Measurements from ENCODE around the gene TMEM51.

TMEM51 gene

GRCh38 chr1:15167386-15167785 lies 13.8 kb downstream of the TMEM51 start:
- DNase-seq (ENCODE audit: low spot score) = no peak
- no peak for TF ChIP-seq CTCF (IDR thresholded peaks at IDR 0.05; ENCODE audit: extremely low read depth, insufficient read depth, missing control alignments)
- in situ Hi-C loops (cut with MboI; ENCODE audit: low pct_unique_long_range_greater_than_20kb, low sequenced_read_pairs, unreplicated experiment) = no loop called here

GRCh38 chr1:15168479-15168878 lies 14.9 kb downstream of the TMEM51 start:
- DNase-seq (ENCODE audit: low spot score) = no peak

GRCh38 chr1:15170071-15170470 lies 16.5 kb downstream of the TMEM51 start:
- DNase-seq (ENCODE audit: low spot score) = no peak
- in situ Hi-C loops (cut with MboI; ENCODE audit: low pct_unique_long_range_greater_than_20kb, low sequenced_read_pairs, unreplicated experiment) = no loop called here
- no peak for TF ChIP-seq CTCF (IDR thresholded peaks at IDR 0.05; ENCODE audit: extremely low read depth, insufficient read depth, missing control alignments)

More at GRCh38 chr1:15168479-15168878, 14.9 kb downstream of the TMEM51 start:
- no peak for TF ChIP-seq CTCF (IDR thresholded peaks at IDR 0.05; ENCODE audit: extremely low read depth, insufficient read depth, missing control alignments)
- in situ Hi-C loops (cut with MboI; ENCODE audit: low pct_unique_long_range_greater_than_20kb, low sequenced_read_pairs, unreplicated experiment) = no loop called here

GRCh38 chr1:15171271-15171908 lies 17.8 kb downstream of the TMEM51 start:
- no peak for TF ChIP-seq CTCF (IDR thresholded peaks at IDR 0.05; ENCODE audit: extremely low read depth, insufficient read depth, missing control alignments)
- in situ Hi-C loops (cut with MboI; ENCODE audit: low pct_unique_long_range_greater_than_20kb, low sequenced_read_pairs, unreplicated experiment) = no loop called here
- no peak for DNase-seq (ENCODE audit: low spot score)

- no peak for DNase-seq (ENCODE audit: low spot score)
- in situ Hi-C loops (cut with MboI; ENCODE audit: low pct_unique_long_range_greater_than_20kb, low sequenced_read_pairs, unreplicated experiment) = no loop called here
- TF ChIP-seq CTCF (IDR thresholded peaks at IDR 0.05; ENCODE audit: extremely low read depth, insufficient read depth, missing control alignments) = no peak
Observed at GRCh38 chr1:15172405-15173259, 19.1 kb downstream of the TMEM51 start.

- DNase-seq (ENCODE audit: low spot score) = no peak
- in situ Hi-C loops (cut with MboI; ENCODE audit: low pct_unique_long_range_greater_than_20kb, low sequenced_read_pairs, unreplicated experiment) = no loop called here
- TF ChIP-seq CTCF (IDR thresholded peaks at IDR 0.05; ENCODE audit: extremely low read depth, insufficient read depth, missing control alignments) = no peak
Observed at GRCh38 chr1:15173863-15174614, 20.5 kb downstream of the TMEM51 start.

All from GM13977 (cell line).